HG02970 (cell line): Measurements from ENCODE around the gene FLT4.

Source experiments
- ATAC-seq: cut with Tn5 transposase; IDR thresholded peaks from one replicate; pipeline ENCODE4 v1.9.1; 2021; ENCODE audit warnings: mild to moderate bottlenecking, moderate library complexity, moderate number of reproducible peaks; ENCODE audit not compliant: unreplicated experiment, low FRiP score

FLT4 gene

GRCh38 chr5:180595381-180596114 lies 53.9 kb downstream of the FLT4 start:
- ATAC-seq: no peak

- no peak for ATAC-seq
Observed at GRCh38 chr5:180595046-180595379, 54.4 kb downstream of the FLT4 start.

GRCh38 chr5:180594311-180595045 lies 54.9 kb downstream of the FLT4 start:
- no peak for ATAC-seq

- ATAC-seq: no peak
Observed at GRCh38 chr5:180593446-180594206, 55.8 kb downstream of the FLT4 start.

GRCh38 chr5:180592176-180592575 lies 57.2 kb downstream of the FLT4 start:
- no peak for ATAC-seq

GRCh38 chr5:180591311-180591887 lies 58.0 kb downstream of the FLT4 start, which contains the start of gene SCGB3A1:
Gene SCGB3A1, minus strand, starts transcription at chr5:180591499. Its CDS starts 37 bp downstream, at chr5:180591462.
- no peak for ATAC-seq

- ATAC-seq: no peak
Observed at GRCh38 chr5:180590543-180591310, 58.7 kb downstream of the FLT4 start.

GRCh38 chr5:180589771-180590542 lies 59.4 kb downstream of the FLT4 start:
- no peak for ATAC-seq

GRCh38 chr5:180586870-180587269 lies 62.5 kb downstream of the FLT4 start:
- ATAC-seq: no peak

GRCh38 chr5:180586204-180586603 lies 63.2 kb downstream of the FLT4 start:
- no peak for ATAC-seq

GRCh38 chr5:180583738-180584137 lies 65.7 kb downstream of the FLT4 start:
- no peak for ATAC-seq

- no peak for ATAC-seq
Observed at GRCh38 chr5:180580681-180581080, 68.7 kb downstream of the FLT4 start.

GRCh38 chr5:180575571-180575970 lies 73.8 kb downstream of the FLT4 start:
- ATAC-seq: no peak

GRCh38 chr5:180568914-180569313 lies 80.5 kb downstream of the FLT4 start:
- ATAC-seq: no peak

GRCh38 chr5:180563994-180564393 lies 85.4 kb downstream of the FLT4 start:
- no peak for ATAC-seq

GRCh38 chr5:180558232-180558631 lies 91.2 kb downstream of the FLT4 start:
- no peak for ATAC-seq

GRCh38 chr5:180557217-180557809 lies 92.1 kb downstream of the FLT4 start:
- no peak for ATAC-seq

- no peak for ATAC-seq
Observed at GRCh38 chr5:180555168-180555921, 94.1 kb downstream of the FLT4 start.
